Endothelial cell of umbilical vein (primary cell): ENCODE results near the gene YAP1. TPM values are rescaled to one million over a fixed set of nuclear protein-coding genes. Genes with fewer than 3 reads are reported as not detected.

ENCODE experiments used
- BruUV-seq: library from RNA; stranded (reverse); fragments of 400-500 nt; replicated peaks from 2 replicates; lab custom pipeline; 2021; lab: Mats Ljungman, UMichigan
- CTCF ChIA-PET: fragments of 300-600, 350-600 bp; sonication (Branson Sonifier 250); formaldehyde crosslinking; loops from one replicate; lab custom pipeline; 2021; ENCODE audit warnings: antibody characterized with exemption, inconsistent platforms; lab: Charles Lee
- POLR2A ChIA-PET: fragments of 300-600, 350-600 bp; sonication (Branson Sonifier 250); formaldehyde crosslinking; loops from one replicate; lab custom pipeline; 2021; ENCODE audit warnings: antibody characterized with exemption, inconsistent platforms; lab: Charles Lee
- DNase-seq: peaks from one replicate; pipeline ENCODE4 v3.0.0-alpha.2; 2011; ENCODE audit warnings: low read depth, low spot score
- FAIRE-seq: peaks from 2 replicates; lab custom pipeline; 2011; peaks lifted over from hg19 to GRCh38; lab: Jason Lieb, UNC
- H2AFZ ChIP-seq: 2 replicates; pipeline ENCODE4 v1.6.0; 2012; ENCODE audit warnings: low read depth, low read length, control low read depth, inconsistent platforms
- H3K27ac ChIP-seq: 2 replicates; pipeline ENCODE4 v1.5.1; 2011; ENCODE audit warnings: low read depth, mild to moderate bottlenecking, control low read depth, low read length, moderate library complexity; ENCODE audit not compliant: insufficient read depth
- H3K27me3 ChIP-seq, 2 experiments: 2 replicates each; pipeline versions ENCODE4 v1.6.0 to v1.6.1; 2011; ENCODE audit warnings: low read length in 2 of 2, mixed read lengths in 1 of 2; ENCODE audit not compliant: control insufficient read depth in 2 of 2, insufficient read depth in 2 of 2
- H3K36me3 ChIP-seq, 2 experiments: 2 replicates in 1 of 2; 3 replicates in 1 of 2; pipeline ENCODE4 v1.5.1; 2011; ENCODE audit warnings: low read length in 2 of 2, mild to moderate bottlenecking in 1 of 2, moderate library complexity in 1 of 2; ENCODE audit not compliant: control insufficient read depth in 2 of 2, insufficient read depth in 2 of 2; ENCODE audit errors: extremely low read depth in 1 of 2
- H3K4me1 ChIP-seq: 3 replicates; pipeline ENCODE4 v1.5.1; 2011; ENCODE audit warnings: mild to moderate bottlenecking, low read length; ENCODE audit not compliant: control insufficient read depth, insufficient read depth; ENCODE audit errors: extremely low read depth
- H3K4me2 ChIP-seq: 2 replicates; pipeline ENCODE4 v1.6.1; 2011; ENCODE audit warnings: low read length, control low read depth, mixed read lengths; ENCODE audit not compliant: insufficient read depth
- H3K4me3 ChIP-seq, 3 experiments: fragments of 200-600 bp in 1 of 3; sonication (generic), shearing (Covaris generic) in 1 of 3; replicated peaks in 1 of 3; 2 replicates each; pipeline ENCODE4 v1.5.1; 2011 to 2016; ENCODE audit warnings: control low read depth in 3 of 3, low read length in 3 of 3, mild to moderate bottlenecking in 2 of 3, inconsistent platforms in 1 of 3, low read depth in 1 of 3, moderate library complexity in 1 of 3; ENCODE audit not compliant: insufficient read depth in 1 of 3
- H3K79me2 ChIP-seq: 2 replicates; pipeline ENCODE4 v1.6.0; 2012; ENCODE audit warnings: low read length, inconsistent platforms; ENCODE audit not compliant: control insufficient read depth, insufficient read depth
- H3K9ac ChIP-seq: replicated peaks from 2 replicates; pipeline ENCODE3; 2011; ENCODE audit warnings: low read length, control low read depth; ENCODE audit not compliant: insufficient read depth; ENCODE audit errors: extremely low read depth
- H3K9me1 ChIP-seq: replicated peaks from 3 replicates; pipeline ENCODE4 v1.6.0; 2011; ENCODE audit warnings: mild to moderate bottlenecking, low read length; ENCODE audit not compliant: control insufficient read depth, insufficient read depth; ENCODE audit errors: extremely low read depth
- H3K9me3 ChIP-seq: replicated peaks from 2 replicates; pipeline ENCODE4 v1.5.1; 2012; ENCODE audit warnings: low read length, inconsistent platforms; ENCODE audit not compliant: control insufficient read depth, insufficient read depth
- H4K20me1 ChIP-seq: replicated peaks from 2 replicates; pipeline ENCODE3; 2011; ENCODE audit warnings: mild to moderate bottlenecking, low read length; ENCODE audit not compliant: control insufficient read depth, insufficient read depth; ENCODE audit errors: extremely low read depth
- CTCF ChIP-seq, 2 donors: IDR thresholded peaks; 1 replicate in 1 of 2; 2 replicates in 1 of 2; pipeline ENCODE4 v1.5.1; 2011; ENCODE audit warnings: low read length in 2 of 2, mild to moderate bottlenecking in 2 of 2, moderate library complexity in 2 of 2, control low read depth in 1 of 2, inconsistent platforms in 1 of 2, low read depth in 1 of 2; ENCODE audit not compliant: insufficient read depth in 1 of 2; ENCODE audit errors: extremely low read depth in 1 of 2
- EZH2 ChIP-seq: IDR thresholded peaks from 2 replicates; pipeline ENCODE4 v1.6.1; 2012; ENCODE audit warnings: borderline replicate concordance, low read depth, mild to moderate bottlenecking, moderate library complexity, low read length, inconsistent platforms; ENCODE audit not compliant: severe bottlenecking
- FOS ChIP-seq: IDR thresholded peaks from 2 replicates; pipeline ENCODE4 v1.6.1; 2011; ENCODE audit warnings: mild to moderate bottlenecking, low read length, moderate library complexity, borderline replicate concordance; ENCODE audit not compliant: insufficient read depth
- GATA2 ChIP-seq: IDR thresholded peaks from 2 replicates; pipeline ENCODE4 v1.7.0; 2011; ENCODE audit warnings: low read depth, mild to moderate bottlenecking, moderate library complexity, mixed read lengths, low read length; ENCODE audit not compliant: insufficient read length, insufficient read depth
- JUN ChIP-seq: IDR thresholded peaks from 2 replicates; pipeline ENCODE4 v1.6.1; 2011; ENCODE audit warnings: borderline replicate concordance, low read depth; ENCODE audit not compliant: insufficient read length, insufficient read depth
- MYC ChIP-seq: IDR thresholded peaks from one replicate; pipeline ENCODE4 v1.6.1; 2011; ENCODE audit warnings: mild to moderate bottlenecking, low read depth, low read length
- POLR2A ChIP-seq: IDR thresholded peaks from 2 replicates; pipeline ENCODE4 v1.6.1; 2012; ENCODE audit warnings: low read depth, mild to moderate bottlenecking, control low read depth, low read length
- POLR2AphosphoS5 ChIP-seq: IDR thresholded peaks from 2 replicates; pipeline ENCODE4 v1.6.1; 2012; ENCODE audit warnings: low read depth, mild to moderate bottlenecking, control low read depth, low read length, moderate library complexity; ENCODE audit not compliant: insufficient read depth
- dilution Hi-C: fragments of 300-500 bp; cut with MboI; formaldehyde crosslinking; loops from one replicate; pipeline ENCODE4 v1.15.0; 2019; ENCODE audit warnings: low sequenced_read_pairs; ENCODE audit not compliant: extremely low pct_ligation_motif_present
- intact Hi-C: fragments of 100-400 bp; cut with micrococcal nuclease; formaldehyde crosslinking; loops from one replicate; pipeline ENCODE4 v1.10.0; 2022
- polyA plus RNA-seq, 4 experiments: library from polyadenylated mRNA; depleted of rRNA in 3 of 4; stranded (reverse) in 3 of 4; unstranded in 1 of 4; fragments of >200 nt; gene quantifications; 2 replicates each; pipeline versions ENCODE4 v1.2.1 to v1.2.3, GENCODE V29; 2011 to 2012; ENCODE audit warnings: missing spikeins in 1 of 4
- total RNA-seq: library from RNA; stranded (reverse); gene quantifications from 2 replicates; pipeline ENCODE4 v1.2.3, GENCODE V29; 2021
- TF ChIP-seq, protein P1 (sequence below): IDR thresholded peaks from 2 replicates; pipeline ENCODE4 v1.6.1; 2011; ENCODE audit not compliant: insufficient read depth, insufficient read length

Gene YAP1
- total and polyA plus RNA-seq, 2 donors (not counting 3 experiments of a cell fraction or from before 2014, with no cell fraction given) = 32.6 to 48.9 TPM

GRCh38 chr11:102191832-102192231 lies 81.6 kb downstream of the YAP1 start:
- Histone ChIP-seq H3K9ac (no peak overlapping the region), H3K9me1 (no peaks in the 10 kb centered on the region), H3K4me1 (no peaks in the 10 kb centered on the region), H4K20me1 (no peaks in the 10 kb centered on the region), H2AFZ (no peak overlapping the region), H3K9me3 (no peaks in the 10 kb centered on the region), H3K4me3 (no peak overlapping the region), H3K27ac (no peak overlapping the region), H3K4me2 (no peak overlapping the region), H3K36me3 (no peaks in the 10 kb centered on the region), H3K27me3 (no peaks in the 10 kb centered on the region), H3K79me2 (no peaks in the 10 kb centered on the region)
- POLR2A ChIA-PET = no interaction called here
- no peak for TF ChIP-seq MYC
- TF ChIP-seq CTCF (IDR thresholded peaks at IDR 0.05; ENCODE audit: extremely low read depth in 1 of 2, insufficient read depth in 1 of 2, low read depth in 1 of 2, low read length in 2 of 2) = no peak
- TF ChIP-seq FOS = no peak
- TF ChIP-seq POLR2A = no peak
- TF ChIP-seq EZH2 = no peak
- TF ChIP-seq POLR2AphosphoS5 = no peak
- no peak for TF ChIP-seq GATA2
- TF ChIP-seq, protein P1, sequence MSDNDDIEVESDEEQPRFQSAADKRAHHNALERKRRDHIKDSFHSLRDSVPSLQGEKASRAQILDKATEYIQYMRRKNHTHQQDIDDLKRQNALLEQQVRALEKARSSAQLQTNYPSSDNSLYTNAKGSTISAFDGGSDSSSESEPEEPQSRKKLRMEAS = no peak
- TF ChIP-seq JUN = no peak
- FAIRE-seq (no peak), DNase-seq (no peak)
- intact Hi-C loops = no loop called here
- CTCF ChIA-PET = no interaction called here
- dilution Hi-C loops = no loop called here
- BruUV-seq = no TSS peak
